Liver (tissue), 3 donors: ENCODE results near the gene LHX2.

Source experiments
- FOXA1 ChIP-seq: IDR thresholded peaks from 2 replicates; pipeline ENCODE4 v1.6.1; 2016; ENCODE audit warnings: antibody characterized with exemption
- HNF4A ChIP-seq, 2 donors: conservative IDR thresholded peaks; 2 replicates each; pipeline ENCODE4 v1.6.1; 2016; ENCODE audit warnings: antibody characterized with exemption in 2 of 2, mild to moderate bottlenecking in 2 of 2
- HNF4G ChIP-seq: IDR thresholded peaks from 2 replicates; pipeline ENCODE4 v1.6.1; 2016; ENCODE audit warnings: antibody characterized with exemption
- JUND ChIP-seq, 2 donors: IDR thresholded peaks; 2 replicates each; pipeline ENCODE4 v1.6.1; 2016; ENCODE audit warnings: antibody characterized with exemption in 2 of 2
- RAD21 ChIP-seq, 2 donors: IDR thresholded peaks; 2 replicates each; pipeline ENCODE4 v1.6.1; 2016; ENCODE audit warnings: antibody characterized with exemption in 2 of 2, mild to moderate bottlenecking in 2 of 2
- YY1 ChIP-seq: IDR thresholded peaks from 2 replicates; pipeline ENCODE4 v1.6.1; 2016; ENCODE audit warnings: antibody characterized with exemption, mild to moderate bottlenecking
- TF ChIP-seq, protein P1 (sequence below): fragments of 150-350 bp; IDR thresholded peaks from 2 replicates; pipeline ENCODE4 v1.5.1; 2017; ENCODE audit warnings: improper control_type of control experiment, low read depth, low read length; ENCODE audit not compliant: missing input control
- TF ChIP-seq, protein P2 (sequence below): IDR thresholded peaks from 2 replicates; pipeline ENCODE4 v1.6.1; 2016; ENCODE audit warnings: antibody characterized with exemption, mild to moderate bottlenecking
- TF ChIP-seq, protein P3 (sequence below): IDR thresholded peaks from 2 replicates; pipeline ENCODE4 v1.6.1; 2016; ENCODE audit warnings: antibody characterized with exemption
- donor health status: healthy.
- donor health status: healthy.

DNA sequence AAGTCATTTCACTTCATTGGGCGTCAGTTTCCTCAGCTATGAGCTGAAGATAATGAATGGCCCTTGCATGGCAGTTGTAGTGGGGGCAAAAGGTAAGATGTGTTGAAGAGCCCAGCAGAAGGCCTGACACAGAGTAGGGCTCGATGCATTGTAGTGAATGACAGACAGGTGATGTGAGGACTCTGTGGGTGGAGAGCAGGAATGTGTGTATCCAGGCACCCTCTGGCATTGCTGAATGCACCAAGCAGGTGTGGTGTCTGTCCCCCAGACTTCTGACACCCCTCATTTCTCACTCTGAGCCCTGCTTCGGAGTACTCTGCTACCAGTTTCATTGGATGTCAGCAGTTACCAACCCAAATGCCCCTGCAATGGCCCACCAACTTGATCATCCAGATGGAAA is 22.4 kb downstream of the LHX2 start:
- TF ChIP-seq FOXA1 (no peak), JUND (IDR thresholded peaks at IDR 0.05) (no peak), RAD21 (IDR thresholded peaks at IDR 0.05) (no peak), HNF4G (no peak), YY1 (no peak), HNF4A (conservative IDR thresholded peaks at IDR 0.05) (no peak)
- TF ChIP-seq, protein P1, sequence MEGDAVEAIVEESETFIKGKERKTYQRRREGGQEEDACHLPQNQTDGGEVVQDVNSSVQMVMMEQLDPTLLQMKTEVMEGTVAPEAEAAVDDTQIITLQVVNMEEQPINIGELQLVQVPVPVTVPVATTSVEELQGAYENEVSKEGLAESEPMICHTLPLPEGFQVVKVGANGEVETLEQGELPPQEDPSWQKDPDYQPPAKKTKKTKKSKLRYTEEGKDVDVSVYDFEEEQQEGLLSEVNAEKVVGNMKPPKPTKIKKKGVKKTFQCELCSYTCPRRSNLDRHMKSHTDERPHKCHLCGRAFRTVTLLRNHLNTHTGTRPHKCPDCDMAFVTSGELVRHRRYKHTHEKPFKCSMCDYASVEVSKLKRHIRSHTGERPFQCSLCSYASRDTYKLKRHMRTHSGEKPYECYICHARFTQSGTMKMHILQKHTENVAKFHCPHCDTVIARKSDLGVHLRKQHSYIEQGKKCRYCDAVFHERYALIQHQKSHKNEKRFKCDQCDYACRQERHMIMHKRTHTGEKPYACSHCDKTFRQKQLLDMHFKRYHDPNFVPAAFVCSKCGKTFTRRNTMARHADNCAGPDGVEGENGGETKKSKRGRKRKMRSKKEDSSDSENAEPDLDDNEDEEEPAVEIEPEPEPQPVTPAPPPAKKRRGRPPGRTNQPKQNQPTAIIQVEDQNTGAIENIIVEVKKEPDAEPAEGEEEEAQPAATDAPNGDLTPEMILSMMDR = no peak
- TF ChIP-seq, protein P2, sequence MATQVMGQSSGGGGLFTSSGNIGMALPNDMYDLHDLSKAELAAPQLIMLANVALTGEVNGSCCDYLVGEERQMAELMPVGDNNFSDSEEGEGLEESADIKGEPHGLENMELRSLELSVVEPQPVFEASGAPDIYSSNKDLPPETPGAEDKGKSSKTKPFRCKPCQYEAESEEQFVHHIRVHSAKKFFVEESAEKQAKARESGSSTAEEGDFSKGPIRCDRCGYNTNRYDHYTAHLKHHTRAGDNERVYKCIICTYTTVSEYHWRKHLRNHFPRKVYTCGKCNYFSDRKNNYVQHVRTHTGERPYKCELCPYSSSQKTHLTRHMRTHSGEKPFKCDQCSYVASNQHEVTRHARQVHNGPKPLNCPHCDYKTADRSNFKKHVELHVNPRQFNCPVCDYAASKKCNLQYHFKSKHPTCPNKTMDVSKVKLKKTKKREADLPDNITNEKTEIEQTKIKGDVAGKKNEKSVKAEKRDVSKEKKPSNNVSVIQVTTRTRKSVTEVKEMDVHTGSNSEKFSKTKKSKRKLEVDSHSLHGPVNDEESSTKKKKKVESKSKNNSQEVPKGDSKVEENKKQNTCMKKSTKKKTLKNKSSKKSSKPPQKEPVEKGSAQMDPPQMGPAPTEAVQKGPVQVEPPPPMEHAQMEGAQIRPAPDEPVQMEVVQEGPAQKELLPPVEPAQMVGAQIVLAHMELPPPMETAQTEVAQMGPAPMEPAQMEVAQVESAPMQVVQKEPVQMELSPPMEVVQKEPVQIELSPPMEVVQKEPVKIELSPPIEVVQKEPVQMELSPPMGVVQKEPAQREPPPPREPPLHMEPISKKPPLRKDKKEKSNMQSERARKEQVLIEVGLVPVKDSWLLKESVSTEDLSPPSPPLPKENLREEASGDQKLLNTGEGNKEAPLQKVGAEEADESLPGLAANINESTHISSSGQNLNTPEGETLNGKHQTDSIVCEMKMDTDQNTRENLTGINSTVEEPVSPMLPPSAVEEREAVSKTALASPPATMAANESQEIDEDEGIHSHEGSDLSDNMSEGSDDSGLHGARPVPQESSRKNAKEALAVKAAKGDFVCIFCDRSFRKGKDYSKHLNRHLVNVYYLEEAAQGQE = no peak
- TF ChIP-seq, protein P3, sequence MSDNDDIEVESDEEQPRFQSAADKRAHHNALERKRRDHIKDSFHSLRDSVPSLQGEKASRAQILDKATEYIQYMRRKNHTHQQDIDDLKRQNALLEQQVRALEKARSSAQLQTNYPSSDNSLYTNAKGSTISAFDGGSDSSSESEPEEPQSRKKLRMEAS = no peak
